IMR-90 (cell line): Measurements from ENCODE around the gene ZBTB22. TPM values are rescaled to one million over a fixed set of nuclear protein-coding genes. Genes with fewer than 3 reads are reported as not detected.

Source experiments
- ATAC-seq: fragments of 200-7000 bp; cut with Tn5 transposase; 2 replicates; pipeline ENCODE4 v1.9.1; 2020; ENCODE audit warnings: low read depth, mild to moderate bottlenecking, moderate library complexity
- BruUV-seq: library from RNA; stranded (reverse); fragments of 400-500 nt; replicated peaks from 2 replicates; lab custom pipeline; 2021; lab: Mats Ljungman, UMichigan
- CTCF ChIA-PET: fragments of 300-600 bp; formaldehyde crosslinking; extraction: SDS; loops from one replicate; lab custom pipeline; 2021; ENCODE audit warnings: antibody characterized with exemption; lab: Yijun Ruan, JAX
- POLR2A ChIA-PET: fragments of 300-600 bp; sonication (Branson Sonifier 250); formaldehyde crosslinking; loops from one replicate; lab custom pipeline; 2022; ENCODE audit warnings: antibody characterized with exemption; ENCODE audit not compliant: unreplicated experiment; lab: Charles Lee
- DNase-seq: peaks from one replicate; pipeline ENCODE4 v3.0.0; 2013
- H2AFZ ChIP-seq: replicated peaks from 2 replicates; pipeline ENCODE3; 2013; ENCODE audit warnings: low read length, mild to moderate bottlenecking; ENCODE audit not compliant: poor library complexity
- H2AK5ac ChIP-seq: 2 replicates; pipeline ENCODE4 v1.6.1; 2013; ENCODE audit warnings: low read depth, low read length, inconsistent platforms
- H2AK9ac ChIP-seq: replicated peaks from 2 replicates; pipeline ENCODE3; 2013; ENCODE audit warnings: mild to moderate bottlenecking, low read depth, low read length, moderate library complexity; ENCODE audit not compliant: poor library complexity
- H2BK120ac ChIP-seq: 2 replicates; pipeline ENCODE4 v1.6.1; 2013; ENCODE audit warnings: low read depth, low read length, inconsistent platforms
- H2BK15ac ChIP-seq: 3 replicates; pipeline ENCODE4 v1.6.1; 2013; ENCODE audit warnings: low read depth, low read length, inconsistent platforms
- H2BK20ac ChIP-seq: 2 replicates; pipeline ENCODE4 v1.6.1; 2013; ENCODE audit warnings: low read depth, mild to moderate bottlenecking, inconsistent platforms, low read length, moderate library complexity
- H2BK5ac ChIP-seq: 2 replicates; pipeline ENCODE4 v1.6.1; 2013; ENCODE audit warnings: mild to moderate bottlenecking, low read depth, low read length, inconsistent platforms; ENCODE audit not compliant: poor library complexity, severe bottlenecking
- H3K14ac ChIP-seq: replicated peaks from 2 replicates; pipeline ENCODE4 v1.6.1; 2013; ENCODE audit warnings: low read depth, low read length, inconsistent platforms
- H3K18ac ChIP-seq: 2 replicates; pipeline ENCODE4 v1.6.1; 2013; ENCODE audit warnings: low read depth, low read length, control low read depth
- H3K23ac ChIP-seq: 2 replicates; pipeline ENCODE4 v1.6.1; 2013; ENCODE audit warnings: low read depth, low read length, inconsistent platforms
- H3K27ac ChIP-seq: 2 replicates; pipeline ENCODE4 v1.5.1; 2013; ENCODE audit warnings: mild to moderate bottlenecking, control low read depth, low read length; ENCODE audit not compliant: insufficient read depth
- H3K27me3 ChIP-seq: 2 replicates; pipeline ENCODE4 v1.6.1; 2013; ENCODE audit warnings: low read length; ENCODE audit not compliant: control insufficient read depth, insufficient read depth
- H3K36me3 ChIP-seq: 2 replicates; pipeline ENCODE4 v1.6.1; 2013; ENCODE audit warnings: low read length, mixed read lengths; ENCODE audit not compliant: control insufficient read depth, insufficient read depth
- H3K4ac ChIP-seq: 2 replicates; pipeline ENCODE4 v1.6.1; 2013; ENCODE audit warnings: low read depth, low read length, inconsistent platforms
- H3K4me1 ChIP-seq: 2 replicates; pipeline ENCODE4 v1.6.1; 2013; ENCODE audit warnings: low read length, mixed read lengths; ENCODE audit not compliant: control insufficient read depth, insufficient read depth
- H3K4me2 ChIP-seq: 2 replicates; pipeline ENCODE4 v1.6.1; 2013; ENCODE audit warnings: low read depth, mild to moderate bottlenecking, control low read depth, low read length, moderate library complexity
- H3K4me3 ChIP-seq: 2 replicates; pipeline ENCODE4 v1.5.1; 2013; ENCODE audit warnings: low read depth, mild to moderate bottlenecking, control low read depth, low read length, moderate library complexity; ENCODE audit not compliant: insufficient read depth
- H3K56ac ChIP-seq: 2 replicates; pipeline ENCODE4 v1.6.1; 2013; ENCODE audit warnings: low read length, inconsistent platforms; ENCODE audit not compliant: insufficient read depth; ENCODE audit errors: extremely low read depth
- H3K79me1 ChIP-seq, 2 experiments: 2 replicates each; pipeline ENCODE4 v1.6.1; 2013; ENCODE audit warnings: low read length in 2 of 2, inconsistent platforms in 1 of 2, low read depth in 1 of 2
- H3K9ac ChIP-seq: 2 replicates; pipeline ENCODE4 v1.6.1; 2013; ENCODE audit warnings: low read depth, low read length, control low read depth
- H3K9me1 ChIP-seq: 2 replicates; pipeline ENCODE4 v1.6.1; 2013; ENCODE audit warnings: low read length, inconsistent platforms; ENCODE audit not compliant: insufficient read depth
- H3K9me3 ChIP-seq: 2 replicates; pipeline ENCODE4 v1.6.1; 2013; ENCODE audit warnings: low read length; ENCODE audit not compliant: control insufficient read depth, insufficient read depth
- H4K20me1 ChIP-seq: 2 replicates; pipeline ENCODE4 v1.6.1; 2013; ENCODE audit warnings: low read length, inconsistent platforms; ENCODE audit not compliant: insufficient read depth
- H4K5ac ChIP-seq: 2 replicates; pipeline ENCODE4 v1.6.1; 2013; ENCODE audit warnings: mild to moderate bottlenecking, low read depth, low read length, control low read depth
- H4K8ac ChIP-seq, 2 experiments: 2 replicates each; pipeline ENCODE4 v1.6.1; 2013; ENCODE audit warnings: low read depth in 2 of 2, low read length in 2 of 2, control low read depth in 1 of 2, inconsistent platforms in 1 of 2
- H4K91ac ChIP-seq: 2 replicates; pipeline ENCODE4 v1.6.1; 2013; ENCODE audit warnings: low read depth, low read length, inconsistent platforms; ENCODE audit not compliant: insufficient read depth
- CEBPB ChIP-seq: IDR thresholded peaks from 2 replicates; pipeline ENCODE4 v1.6.1; 2012; ENCODE audit warnings: low read depth, low read length, improper control_type of control experiment
- MAFK ChIP-seq: IDR thresholded peaks from 2 replicates; pipeline ENCODE4 v1.6.1; 2012; ENCODE audit warnings: low read depth, low read length, improper control_type of control experiment
- NFE2L2 ChIP-seq: fragments of 150-350 bp; IDR thresholded peaks from 2 replicates; pipeline ENCODE4 v1.6.1; 2016; ENCODE audit warnings: low read depth, mild to moderate bottlenecking, low read length
- POLR2A ChIP-seq: IDR thresholded peaks from 2 replicates; pipeline ENCODE4 v1.6.1; 2012; ENCODE audit warnings: mild to moderate bottlenecking, low read depth, low read length
- USF2 ChIP-seq: fragments of 150-350 bp; IDR thresholded peaks from 2 replicates; pipeline ENCODE4 v1.6.1; 2017; ENCODE audit warnings: mild to moderate bottlenecking, antibody characterized with exemption, low read length, low read depth
- WGBS, 2 experiments: methylation state at CpG; one replicate each; pipeline versions ENCODE4 v1.1.5 to v1.1.7; 2013; ENCODE audit warnings: missing lambda C conversion rate in 2 of 2; ENCODE audit not compliant: insufficient read length in 1 of 2; ENCODE audit errors: extremely low coverage in 2 of 2; 5-methylcytosine and 5-hydroxymethylcytosine counted together
- dilution Hi-C: fragments of 300-500 bp; cut with HindIII; formaldehyde crosslinking; loops from one replicate; pipeline ENCODE4 v1.14.3; 2018; ENCODE audit warnings: low sequenced_read_pairs; ENCODE audit not compliant: unreplicated experiment
- in situ Hi-C: fragments of 300-500 bp; cut with MboI; formaldehyde crosslinking; loops from 3 replicates; pipeline ENCODE4 v1.14.3; 2019; ENCODE audit warnings: low sequenced_read_pairs, inconsistent platforms, mixed read lengths
- intact Hi-C: fragments of 100-400 bp; cut with micrococcal nuclease; formaldehyde crosslinking; loops from 2 replicates; pipeline ENCODE4 v1.10.0; 2022
- polyA plus RNA-seq, 3 experiments: library from polyadenylated mRNA; depleted of rRNA; stranded (reverse); fragments of >200 nt; gene quantifications; 2 replicates each; pipeline ENCODE4 v1.2.3, GENCODE V29; 2012; ENCODE audit warnings: low replicate concordance in 1 of 3
- total RNA-seq: library from RNA; depleted of rRNA; stranded (reverse); fragments of >200 nt; gene quantifications from 2 replicates; pipeline ENCODE4 v1.2.3, GENCODE V29; 2012
- TF ChIP-seq, protein P1 (sequence below): fragments of 150-350 bp; IDR thresholded peaks from 2 replicates; pipeline ENCODE4 v1.6.1; 2016; ENCODE audit warnings: low read depth, mild to moderate bottlenecking, low read length, moderate library complexity, borderline replicate concordance

The ZBTB22 gene
- total and polyA plus RNA-seq, 2 of the 4 experiments (the other 2 are of a cell fraction): 6.8 to 13.0 TPM

GRCh38 chr6:33278810-33279209, 38.7 kb downstream of the ZBTB22 start:
- peaks cover 66% of the 10 kb centered on the region for H3K36me3 ChIP-seq
- POLR2A ChIA-PET: interaction anchor here (1.8 kb wide), 1 partner anchor 10 kb away, joined by 10 read pairs; the partner anchor contains the start of genes PFDN6 and WDR46
- peaks cover 12% of the 10 kb centered on the region for H3K4me1 ChIP-seq
- H2BK5ac ChIP-seq: no peak overlapping the region
- no peak overlapping the region for H2AK9ac ChIP-seq
- H2BK15ac ChIP-seq: no peak overlapping the region
- DNase-seq (no peak), ATAC-seq (no peak)
- H2BK20ac ChIP-seq: no peak overlapping the region
- H3K9ac ChIP-seq: no peak overlapping the region
- H3K79me1 ChIP-seq: peaks cover 21 to 50% of the 10 kb centered on the region in 2 experiments
- no peak overlapping the region for H2AK5ac ChIP-seq
- no TSS peak for BruUV-seq
- H3K18ac ChIP-seq: no peak overlapping the region
- H4K91ac ChIP-seq: no peak overlapping the region
- no peak overlapping the region for H3K14ac ChIP-seq
- intact Hi-C loops (no loop called here), dilution Hi-C loops (no loop called here), in situ Hi-C loops (no loop called here)
- H3K56ac ChIP-seq: no peak overlapping the region
- H3K9me1 ChIP-seq: peaks cover 6% of the 10 kb centered on the region
- no peak overlapping the region for H3K27ac ChIP-seq
- no peak overlapping the region for H2BK120ac ChIP-seq
- H3K9me3 ChIP-seq: no peaks in the 10 kb centered on the region
- no peak overlapping the region for H2AFZ ChIP-seq
- H3K4ac ChIP-seq: no peak overlapping the region
- H4K20me1 ChIP-seq: peaks cover 61% of the 10 kb centered on the region
- CTCF ChIA-PET: no interaction called here
- H3K4me2 ChIP-seq: no peak overlapping the region
- no peak overlapping the region for H4K5ac ChIP-seq
- TF ChIP-seq NFE2L2 (no peak), USF2 (no peak), CEBPB (no peak), MAFK (no peak), POLR2A (no peak)
- TF ChIP-seq, protein P1, sequence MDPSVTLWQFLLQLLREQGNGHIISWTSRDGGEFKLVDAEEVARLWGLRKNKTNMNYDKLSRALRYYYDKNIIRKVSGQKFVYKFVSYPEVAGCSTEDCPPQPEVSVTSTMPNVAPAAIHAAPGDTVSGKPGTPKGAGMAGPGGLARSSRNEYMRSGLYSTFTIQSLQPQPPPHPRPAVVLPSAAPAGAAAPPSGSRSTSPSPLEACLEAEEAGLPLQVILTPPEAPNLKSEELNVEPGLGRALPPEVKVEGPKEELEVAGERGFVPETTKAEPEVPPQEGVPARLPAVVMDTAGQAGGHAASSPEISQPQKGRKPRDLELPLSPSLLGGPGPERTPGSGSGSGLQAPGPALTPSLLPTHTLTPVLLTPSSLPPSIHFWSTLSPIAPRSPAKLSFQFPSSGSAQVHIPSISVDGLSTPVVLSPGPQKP: no peak
- no peaks in the 10 kb centered on the region for H3K27me3 ChIP-seq
- H3K4me3 ChIP-seq: no peak overlapping the region
- no peak overlapping the region for H3K23ac ChIP-seq
- no CpG with 5 or more reads among the region's 3 CpGs for WGBS, 2 experiments
- no peak overlapping the region for H4K8ac ChIP-seq
